ENCODE data around the gene TMEM117.

The TMEM117 gene

GRCh38 chr12:43835656-43836474 is at the start of gene TMEM117:
Gene TMEM117 (plus strand): TSS chr12:43836081.
- H3K27me3 ChIP-seq (ENCODE audit: control insufficient read depth in 1 of 2, insufficient read depth in 2 of 2, low read length in 2 of 2) = no peaks in the 10 kb centered on the region
- no peaks in the 10 kb centered on the region for H3K36me3 ChIP-seq (ENCODE audit: insufficient read depth, low read length)
- H3K9me3 ChIP-seq (ENCODE audit: low read length) = no peaks in the 10 kb centered on the region
- peak within 1 kb of the TSS; percentile 37 for H3K9ac ChIP-seq (ENCODE audit: low read length)
- H3K27ac ChIP-seq (ENCODE audit: low read depth, low read length) = peak within 1 kb of the TSS; percentile 87
- H3K4me3 ChIP-seq (ENCODE audit: low read depth in 1 of 2, low read length in 2 of 2) = peak within 1 kb of the TSS; percentile 78 to 86
- H3K4me1 ChIP-seq (ENCODE audit: insufficient read depth, low read length) = peaks cover 14% of the 10 kb centered on the region

- Histone ChIP-seq H3K27me3 (ENCODE audit: control insufficient read depth in 1 of 2, insufficient read depth in 2 of 2, low read length in 2 of 2) (no peaks in the 10 kb centered on the region), H3K4me1 (ENCODE audit: insufficient read depth, low read length) (no peaks in the 10 kb centered on the region), H3K27ac (ENCODE audit: low read depth, low read length) (no peak overlapping the region), H3K4me3 (ENCODE audit: low read depth in 1 of 2, low read length in 2 of 2) (no peak overlapping the region), H3K9me3 (ENCODE audit: low read length) (no peaks in the 10 kb centered on the region), H3K36me3 (ENCODE audit: insufficient read depth, low read length) (peaks cover 6% of the 10 kb centered on the region), H3K9ac (ENCODE audit: low read length) (no peak overlapping the region)
These were observed 48.8 kb upstream of the TMEM117 start for GRCh38 chr12:43786899-43787693.

GRCh38 chr12:43789941-43790340 is 45.9 kb upstream of the TMEM117 start:
- no peaks in the 10 kb centered on the region for H3K4me1 ChIP-seq (ENCODE audit: insufficient read depth, low read length)
- no peaks in the 10 kb centered on the region for H3K27me3 ChIP-seq (ENCODE audit: control insufficient read depth in 1 of 2, insufficient read depth in 2 of 2, low read length in 2 of 2)
- H3K27ac ChIP-seq (ENCODE audit: low read depth, low read length) = no peak overlapping the region
- no peaks in the 10 kb centered on the region for H3K9me3 ChIP-seq (ENCODE audit: low read length)
- H3K36me3 ChIP-seq (ENCODE audit: insufficient read depth, low read length) = no peaks in the 10 kb centered on the region
- H3K4me3 ChIP-seq (ENCODE audit: low read depth in 1 of 2, low read length in 2 of 2) = no peak overlapping the region
- H3K9ac ChIP-seq (ENCODE audit: low read length) = no peak overlapping the region

GRCh38 chr12:43795716-43796280 is 40.1 kb upstream of the TMEM117 start:
- Histone ChIP-seq H3K9ac (ENCODE audit: low read length) (no peak overlapping the region), H3K36me3 (ENCODE audit: insufficient read depth, low read length) (peaks cover 45% of the 10 kb centered on the region), H3K27ac (ENCODE audit: low read depth, low read length) (no peak overlapping the region), H3K4me3 (ENCODE audit: low read depth in 1 of 2, low read length in 2 of 2) (no peak overlapping the region), H3K9me3 (ENCODE audit: low read length) (no peaks in the 10 kb centered on the region), H3K27me3 (ENCODE audit: control insufficient read depth in 1 of 2, insufficient read depth in 2 of 2, low read length in 2 of 2) (no peaks in the 10 kb centered on the region), H3K4me1 (ENCODE audit: insufficient read depth, low read length) (no peaks in the 10 kb centered on the region)

GRCh38 chr12:43797561-43798217 is 38.2 kb upstream of the TMEM117 start:
- Histone ChIP-seq H3K9ac (ENCODE audit: low read length) (no peak overlapping the region), H3K4me1 (ENCODE audit: insufficient read depth, low read length) (no peaks in the 10 kb centered on the region), H3K4me3 (ENCODE audit: low read depth in 1 of 2, low read length in 2 of 2) (no peak overlapping the region), H3K9me3 (ENCODE audit: low read length) (no peaks in the 10 kb centered on the region), H3K27ac (ENCODE audit: low read depth, low read length) (no peak overlapping the region), H3K27me3 (ENCODE audit: control insufficient read depth in 1 of 2, insufficient read depth in 2 of 2, low read length in 2 of 2) (no peaks in the 10 kb centered on the region), H3K36me3 (ENCODE audit: insufficient read depth, low read length) (peaks cover 45% of the 10 kb centered on the region)

- Histone ChIP-seq H3K27ac (ENCODE audit: low read depth, low read length) (peak overlapping the region; percentile 95), H3K9me3 (ENCODE audit: low read length) (no peaks in the 10 kb centered on the region), H3K4me1 (ENCODE audit: insufficient read depth, low read length) (peaks cover 17% of the 10 kb centered on the region), H3K9ac (ENCODE audit: low read length) (peak overlapping the region; percentile 78), H3K36me3 (ENCODE audit: insufficient read depth, low read length) (peaks cover 4% of the 10 kb centered on the region), H3K4me3 (ENCODE audit: low read depth in 1 of 2, low read length in 2 of 2) (peak overlapping the region; percentile 72 to 83), H3K27me3 (ENCODE audit: control insufficient read depth in 1 of 2, insufficient read depth in 2 of 2, low read length in 2 of 2) (no peaks in the 10 kb centered on the region)
These were observed 30.6 kb upstream of the TMEM117 start for GRCh38 chr12:43805149-43805859.

GRCh38 chr12:43805860-43806736 is 29.8 kb upstream of the TMEM117 start, which contains the start of gene TWF1:
Gene TWF1 (minus strand): TSS chr12:43806317. CDS start chr12:43806245, 72 bp downstream.
- Histone ChIP-seq H3K36me3 (ENCODE audit: insufficient read depth, low read length) (no peaks in the 10 kb centered on the region), H3K4me3 (ENCODE audit: low read depth in 1 of 2, low read length in 2 of 2) (peak within 1 kb of the TSS; percentile 72 to 83), H3K9me3 (ENCODE audit: low read length) (no peaks in the 10 kb centered on the region), H3K9ac (ENCODE audit: low read length) (peak within 1 kb of the TSS; percentile 78), H3K27me3 (ENCODE audit: control insufficient read depth in 1 of 2, insufficient read depth in 2 of 2, low read length in 2 of 2) (no peaks in the 10 kb centered on the region), H3K27ac (ENCODE audit: low read depth, low read length) (peak within 1 kb of the TSS; percentile 95), H3K4me1 (ENCODE audit: insufficient read depth, low read length) (peaks cover 17% of the 10 kb centered on the region)

GRCh38 chr12:43806737-43807072 is 29.2 kb upstream of the TMEM117 start:
- H3K9ac ChIP-seq (ENCODE audit: low read length) = peak overlapping the region; percentile 71
- H3K4me1 ChIP-seq (ENCODE audit: insufficient read depth, low read length) = peaks cover 17% of the 10 kb centered on the region
- no peaks in the 10 kb centered on the region for H3K36me3 ChIP-seq (ENCODE audit: insufficient read depth, low read length)
- peak overlapping the region; percentile 72 to 83 for H3K4me3 ChIP-seq (ENCODE audit: low read depth in 1 of 2, low read length in 2 of 2)
- H3K27me3 ChIP-seq (ENCODE audit: control insufficient read depth in 1 of 2, insufficient read depth in 2 of 2, low read length in 2 of 2) = no peaks in the 10 kb centered on the region
- H3K9me3 ChIP-seq (ENCODE audit: low read length) = no peaks in the 10 kb centered on the region
- H3K27ac ChIP-seq (ENCODE audit: low read depth, low read length) = peak overlapping the region; percentile 95

GRCh38 chr12:43807386-43807785 is 28.5 kb upstream of the TMEM117 start:
- H3K27ac ChIP-seq (ENCODE audit: low read depth, low read length) = peak overlapping the region; percentile 95
- no peaks in the 10 kb centered on the region for H3K36me3 ChIP-seq (ENCODE audit: insufficient read depth, low read length)
- no peaks in the 10 kb centered on the region for H3K27me3 ChIP-seq (ENCODE audit: control insufficient read depth in 1 of 2, insufficient read depth in 2 of 2, low read length in 2 of 2)
- no peak overlapping the region for H3K4me3 ChIP-seq (ENCODE audit: low read depth in 1 of 2, low read length in 2 of 2)
- H3K4me1 ChIP-seq (ENCODE audit: insufficient read depth, low read length) = peaks cover 17% of the 10 kb centered on the region
- H3K9me3 ChIP-seq (ENCODE audit: low read length) = no peaks in the 10 kb centered on the region
- no peak overlapping the region for H3K9ac ChIP-seq (ENCODE audit: low read length)

- H3K4me1 ChIP-seq (ENCODE audit: insufficient read depth, low read length) = peaks cover under 1% of the 10 kb centered on the region
- H3K9me3 ChIP-seq (ENCODE audit: low read length) = no peaks in the 10 kb centered on the region
- H3K4me3 ChIP-seq (ENCODE audit: low read depth in 1 of 2, low read length in 2 of 2) = no peak overlapping the region
- H3K36me3 ChIP-seq (ENCODE audit: insufficient read depth, low read length) = no peaks in the 10 kb centered on the region
- no peaks in the 10 kb centered on the region for H3K27me3 ChIP-seq (ENCODE audit: control insufficient read depth in 1 of 2, insufficient read depth in 2 of 2, low read length in 2 of 2)
- H3K9ac ChIP-seq (ENCODE audit: low read length) = no peak overlapping the region
- H3K27ac ChIP-seq (ENCODE audit: low read depth, low read length) = no peak overlapping the region
These were observed 23.8 kb upstream of the TMEM117 start for GRCh38 chr12:43812057-43812456.
